Liver (tissue), 9 donors: Measurements from ENCODE around the gene MPRIP. TPM values are rescaled to one million over a fixed set of nuclear protein-coding genes. Genes with fewer than 3 reads are reported as not detected.

Source experiments
- DNase-seq: peaks from one replicate; pipeline ENCODE4 v3.0.0-alpha.2; 2017; ENCODE audit warnings: low spot score
- H3K27ac ChIP-seq, 2 donors: one replicate each; pipeline ENCODE4 v1.7.0; 2013; ENCODE audit warnings: inconsistent platforms in 2 of 2, low read length in 2 of 2, control low read depth in 1 of 2, low read depth in 1 of 2, mild to moderate bottlenecking in 1 of 2
- H3K27me3 ChIP-seq, 4 donors: one replicate each; pipeline versions ENCODE4 v1.6.1 to v1.7.0; 2013; ENCODE audit warnings: low read length in 3 of 4, inconsistent platforms in 1 of 4, mild to moderate bottlenecking in 1 of 4, moderate library complexity in 1 of 4; ENCODE audit not compliant: control insufficient read depth in 4 of 4, insufficient read depth in 4 of 4
- H3K36me3 ChIP-seq, 4 donors: one replicate each; pipeline versions ENCODE4 v1.6.1 to v1.7.0; 2013; ENCODE audit warnings: low read length in 3 of 4, mild to moderate bottlenecking in 3 of 4, low read depth in 1 of 4, moderate library complexity in 1 of 4; ENCODE audit not compliant: control insufficient read depth in 4 of 4, insufficient read depth in 3 of 4
- H3K4me1 ChIP-seq, 4 donors: one replicate each; pipeline versions ENCODE4 v1.6.1 to v1.7.0; 2013; ENCODE audit warnings: low read length in 3 of 4, mild to moderate bottlenecking in 3 of 4, moderate library complexity in 1 of 4; ENCODE audit not compliant: control insufficient read depth in 4 of 4, insufficient read depth in 4 of 4
- H3K4me3 ChIP-seq, 3 donors: one replicate each; pipeline versions ENCODE4 v1.6.1 to v1.7.0; 2013; ENCODE audit warnings: low read length in 3 of 3, control low read depth in 1 of 3, low read depth in 1 of 3, mild to moderate bottlenecking in 1 of 3
- H3K9ac ChIP-seq, 2 donors: one replicate each; pipeline ENCODE4 v1.7.0; 2013; ENCODE audit warnings: low read length in 2 of 2, mild to moderate bottlenecking in 2 of 2, moderate library complexity in 2 of 2, control low read depth in 1 of 2, low read depth in 1 of 2
- H3K9me3 ChIP-seq, 4 donors: one replicate each; pipeline versions ENCODE4 v1.6.1 to v1.7.0; 2013; ENCODE audit warnings: low read length in 3 of 4; ENCODE audit not compliant: control insufficient read depth in 4 of 4
- ATF3 ChIP-seq: IDR thresholded peaks from 2 replicates; pipeline ENCODE4 v1.6.1; 2016; ENCODE audit warnings: antibody characterized with exemption
- CTCF ChIP-seq: fragments of 150-350 bp; IDR thresholded peaks from 2 replicates; pipeline ENCODE4 v1.5.1; 2017; ENCODE audit warnings: improper control_type of control experiment, low read depth, low read length; ENCODE audit not compliant: missing input control
- EGR1 ChIP-seq, 2 donors: IDR thresholded peaks; 2 replicates each; pipeline ENCODE4 v1.6.1; 2016 to 2018; ENCODE audit warnings: antibody characterized with exemption in 2 of 2, low read depth in 2 of 2
- FOXA1 ChIP-seq: IDR thresholded peaks from 2 replicates; pipeline ENCODE4 v1.6.1; 2016; ENCODE audit warnings: antibody characterized with exemption
- FOXA2 ChIP-seq: IDR thresholded peaks from 2 replicates; pipeline ENCODE4 v1.6.1; 2016; ENCODE audit warnings: antibody characterized with exemption
- GABPA ChIP-seq, 2 donors: IDR thresholded peaks in 1 of 2; conservative IDR thresholded peaks in 1 of 2; 2 replicates each; pipeline ENCODE4 v1.6.1; 2016; ENCODE audit warnings: antibody characterized with exemption in 2 of 2, mild to moderate bottlenecking in 1 of 2, moderate library complexity in 1 of 2
- HNF4A ChIP-seq, 2 donors: conservative IDR thresholded peaks; 2 replicates each; pipeline ENCODE4 v1.6.1; 2016; ENCODE audit warnings: antibody characterized with exemption in 2 of 2, mild to moderate bottlenecking in 2 of 2
- HNF4G ChIP-seq: IDR thresholded peaks from 2 replicates; pipeline ENCODE4 v1.6.1; 2016; ENCODE audit warnings: antibody characterized with exemption
- JUND ChIP-seq, 2 donors: IDR thresholded peaks; 2 replicates each; pipeline ENCODE4 v1.6.1; 2016; ENCODE audit warnings: antibody characterized with exemption in 2 of 2
- MAX ChIP-seq: IDR thresholded peaks from 2 replicates; pipeline ENCODE4 v1.6.1; 2016; ENCODE audit warnings: antibody characterized with exemption
- RAD21 ChIP-seq, 2 donors: IDR thresholded peaks; 2 replicates each; pipeline ENCODE4 v1.6.1; 2016; ENCODE audit warnings: antibody characterized with exemption in 2 of 2, mild to moderate bottlenecking in 2 of 2
- RXRA ChIP-seq, 2 donors: IDR thresholded peaks; 2 replicates each; pipeline ENCODE4 v1.6.1; 2017 to 2018; ENCODE audit warnings: antibody characterized with exemption in 2 of 2, mild to moderate bottlenecking in 1 of 2
- SP1 ChIP-seq: IDR thresholded peaks from 2 replicates; pipeline ENCODE4 v1.6.1; 2018; ENCODE audit warnings: antibody characterized with exemption, mild to moderate bottlenecking
- YY1 ChIP-seq: IDR thresholded peaks from 2 replicates; pipeline ENCODE4 v1.6.1; 2016; ENCODE audit warnings: antibody characterized with exemption, mild to moderate bottlenecking
- ZBTB33 ChIP-seq: IDR thresholded peaks from 2 replicates; pipeline ENCODE4 v1.6.1; 2016; ENCODE audit warnings: antibody characterized with exemption
- WGBS: extraction: QIAGEN DNeasy Blood & Tissue Kit; methylation state at CpG from one replicate; pipeline ENCODE4 v1.1.7; 2013; 5-methylcytosine and 5-hydroxymethylcytosine counted together
- polyA plus RNA-seq, 2 donors: library from polyadenylated mRNA; stranded (reverse) in 1 of 2; unstranded in 1 of 2; fragments of 200-250 nt in 1 of 2; fragments of >200 nt in 1 of 2; fragmentation: Nextera tagmentation in 1 of 2; extraction: Ambion mirVana in 1 of 2; gene quantifications; one replicate each; pipeline versions ENCODE4 v1.2.1 to v1.2.3, GENCODE V29; 2013 to 2015
- total RNA-seq, 2 donors: library from RNA; depleted of rRNA; stranded (reverse); fragments of >200 nt; gene quantifications; one replicate each; pipeline ENCODE4 v1.2.3, GENCODE V29; 2014
- donor health status: healthy.
- donor health status: healthy.
- donor health status: healthy.
- donor health status: healthy.
- donor health status: healthy.

Gene MPRIP
- total and polyA plus RNA-seq, 4 donors = 21.2 to 61.9 (median 34.7) TPM

- no peak overlapping the region for H3K27ac ChIP-seq
- H3K9ac ChIP-seq = no peak overlapping the region
- no peaks in the 10 kb centered on the region for H3K27me3 ChIP-seq
- DNase-seq = no peak
- peaks cover 0 to 3% (median 0%) of the 10 kb centered on the region in 4 donors for H3K4me1 ChIP-seq
- H3K36me3 ChIP-seq = peaks cover 4 to 51% (median 6%) of the 10 kb centered on the region in 4 donors
- no peaks in the 10 kb centered on the region for H3K9me3 ChIP-seq
- no peak for TF ChIP-seq ATF3
- TF ChIP-seq HNF4G = no peak
- no peak for TF ChIP-seq RXRA (IDR thresholded peaks at IDR 0.05)
- no peak for TF ChIP-seq HNF4A (conservative IDR thresholded peaks at IDR 0.05)
- TF ChIP-seq EGR1 (IDR thresholded peaks at IDR 0.05; ENCODE audit: low read depth in 2 of 2) = no peak
- TF ChIP-seq GABPA (IDR thresholded peaks at IDR 0.05 in 1 of 2, conservative IDR thresholded peaks at IDR 0.05 in 1 of 2) = no peak
- no peak for TF ChIP-seq JUND (IDR thresholded peaks at IDR 0.05)
- TF ChIP-seq ZBTB33 = no peak
- no peak for TF ChIP-seq MAX
- TF ChIP-seq SP1 = no peak
- no peak for TF ChIP-seq RAD21 (IDR thresholded peaks at IDR 0.05)
- no peak for TF ChIP-seq CTCF
- no peak for TF ChIP-seq YY1
- WGBS = 56% methylated on average over 4 of the region's 4 CpGs
- H3K4me3 ChIP-seq = no peak overlapping the region
Measured at GRCh38 chr17:17129466-17129865, 87.2 kb downstream of the MPRIP start.

- WGBS = 83% methylated on average over 12 of the region's 12 CpGs
- no peak for DNase-seq
- no peak overlapping the region for H3K27ac ChIP-seq
- H3K4me1 ChIP-seq = peaks cover 0 to 3% (median 0%) of the 10 kb centered on the region in 4 donors
- no peak overlapping the region for H3K9ac ChIP-seq
- TF ChIP-seq MAX (no peak), FOXA2 (no peak), FOXA1 (no peak), HNF4G (no peak), RAD21 (IDR thresholded peaks at IDR 0.05) (no peak), HNF4A (conservative IDR thresholded peaks at IDR 0.05) (no peak)
- H3K4me3 ChIP-seq = no peak overlapping the region
- no peaks in the 10 kb centered on the region for H3K27me3 ChIP-seq
- H3K9me3 ChIP-seq = no peaks in the 10 kb centered on the region
- H3K36me3 ChIP-seq = peaks cover 4 to 56% (median 7%) of the 10 kb centered on the region in 4 donors
Measured at GRCh38 chr17:17130077-17130844, 88.0 kb downstream of the MPRIP start.
